Measurements from ENCODE around the gene ZIM2. TPM values are rescaled to one million over a fixed set of nuclear protein-coding genes. Genes with fewer than 3 reads are reported as not detected.
"Not testable (repeated sequence)": the region's sequence is repeated elsewhere in the genome, so short reads cannot be mapped to it uniquely, and the experiment has no call there.

ZIM2 gene
- not detected in 2 replicates for total RNA-seq (2014; rRNA removed; shearing (Covaris generic); ENCODE audit: low replicate concordance)

- no peaks in the 10 kb centered on the region for H3K36me3 ChIP-seq
- H3K9me3 ChIP-seq = peaks cover 6% of the 10 kb centered on the region; the same call in 1 of the 2 replicates
- no peak within 1 kb of the TSS for H3K4me3 ChIP-seq
- DNase-seq = no peak
- H3K27me3 ChIP-seq = no peaks in the 10 kb centered on the region
These were observed at the start of gene ZIM2, which contains the start of gene PEG3 for GRCh38 chr19:56840451-56841192. ZIM2 (minus strand) TSS chr19:56840726; CDS start chr19:56824277, 16,449 bp downstream. PEG3 (minus strand) TSS chr19:56840726; CDS start chr19:56824655, 16,071 bp downstream.

- H3K9me3 ChIP-seq = no peaks in the 10 kb centered on the region
- H3K36me3 ChIP-seq = no peaks in the 10 kb centered on the region
- H3K27me3 ChIP-seq = no peaks in the 10 kb centered on the region
- H3K4me3 ChIP-seq = no peak overlapping the region
- no peak for DNase-seq
These were observed 44.9 kb upstream of the ZIM2 start for GRCh38 chr19:56885173-56885985.

- Histone ChIP-seq H3K27me3 (no peaks in the 10 kb centered on the region), H3K4me3 (no peak overlapping the region), H3K36me3 (no peaks in the 10 kb centered on the region), H3K9me3 (no peaks in the 10 kb centered on the region)
- no peak for DNase-seq
These were observed 43.9 kb upstream of the ZIM2 start for GRCh38 chr19:56884441-56884840.

- H3K9me3 ChIP-seq = no peaks in the 10 kb centered on the region
- no peaks in the 10 kb centered on the region for H3K27me3 ChIP-seq
- no peaks in the 10 kb centered on the region for H3K36me3 ChIP-seq
- no peak overlapping the region for H3K4me3 ChIP-seq
- DNase-seq = no peak
These were observed 40.2 kb upstream of the ZIM2 start for GRCh38 chr19:56880592-56881190.

GRCh38 chr19:56877069-56877715, 36.7 kb upstream of the ZIM2 start:
- Histone ChIP-seq H3K27me3 (no peaks in the 10 kb centered on the region), H3K9me3 (no peaks in the 10 kb centered on the region), H3K36me3 (no peaks in the 10 kb centered on the region), H3K4me3 (no peak overlapping the region)
- no peak for DNase-seq

GRCh38 chr19:56875717-56876116, 35.2 kb upstream of the ZIM2 start:
- Histone ChIP-seq H3K9me3 (no peaks in the 10 kb centered on the region), H3K27me3 (no peaks in the 10 kb centered on the region), H3K4me3 (no peak overlapping the region), H3K36me3 (no peaks in the 10 kb centered on the region)
- DNase-seq = no peak

GRCh38 chr19:56874530-56874929, 34.0 kb upstream of the ZIM2 start:
- Histone ChIP-seq H3K36me3 (no peaks in the 10 kb centered on the region), H3K27me3 (no peaks in the 10 kb centered on the region), H3K4me3 (no peak overlapping the region), H3K9me3 (no peaks in the 10 kb centered on the region)
- no peak for DNase-seq

- no peaks in the 10 kb centered on the region for H3K27me3 ChIP-seq
- no peaks in the 10 kb centered on the region for H3K36me3 ChIP-seq
- DNase-seq = no peak
- no peaks in the 10 kb centered on the region for H3K9me3 ChIP-seq
- H3K4me3 ChIP-seq = no peak overlapping the region
These were observed 33.0 kb upstream of the ZIM2 start for GRCh38 chr19:56873493-56873892.

- H3K9me3 ChIP-seq = no peaks in the 10 kb centered on the region
- no peaks in the 10 kb centered on the region for H3K27me3 ChIP-seq
- no peak overlapping the region for H3K4me3 ChIP-seq
- H3K36me3 ChIP-seq = no peaks in the 10 kb centered on the region
- no peak for DNase-seq
These were observed 29.4 kb upstream of the ZIM2 start for GRCh38 chr19:56869886-56870285.

GRCh38 chr19:56868446-56868845, 27.9 kb upstream of the ZIM2 start:
- DNase-seq = no peak
- no peaks in the 10 kb centered on the region for H3K36me3 ChIP-seq
- no peak overlapping the region for H3K4me3 ChIP-seq
- no peaks in the 10 kb centered on the region for H3K27me3 ChIP-seq
- no peaks in the 10 kb centered on the region for H3K9me3 ChIP-seq

GRCh38 chr19:56866538-56866937, 26.0 kb upstream of the ZIM2 start:
- Histone ChIP-seq H3K36me3 (no peaks in the 10 kb centered on the region), H3K4me3 (no peak overlapping the region), H3K9me3 (no peaks in the 10 kb centered on the region), H3K27me3 (no peaks in the 10 kb centered on the region)
- DNase-seq = no peak

GRCh38 chr19:56864443-56865125, 24.1 kb upstream of the ZIM2 start:
- Histone ChIP-seq H3K4me3 (no peak overlapping the region), H3K36me3 (no peaks in the 10 kb centered on the region), H3K27me3 (no peaks in the 10 kb centered on the region), H3K9me3 (no peaks in the 10 kb centered on the region)
- DNase-seq = no peak

- DNase-seq = no peak
- Histone ChIP-seq H3K36me3 (no peaks in the 10 kb centered on the region), H3K4me3 (no peak overlapping the region), H3K27me3 (no peaks in the 10 kb centered on the region), H3K9me3 (no peaks in the 10 kb centered on the region)
These were observed 22.2 kb upstream of the ZIM2 start for GRCh38 chr19:56862741-56863140.

- not testable (repeated sequence) for H3K9me3 ChIP-seq, H3K27me3 ChIP-seq, H3K4me3 ChIP-seq, DNase-seq, H3K36me3 ChIP-seq
These were observed 19.9 kb upstream of the ZIM2 start for GRCh38 chr19:56860409-56860808.

GRCh38 chr19:56858026-56858425, 17.5 kb upstream of the ZIM2 start:
- Histone ChIP-seq H3K27me3 (no peaks in the 10 kb centered on the region), H3K4me3 (no peak overlapping the region), H3K36me3 (no peaks in the 10 kb centered on the region), H3K9me3 (0 out of 2 replicates have a peak, but pooled peaks cover 4% of the 10 kb centered on the region)
- DNase-seq = no peak

GRCh38 chr19:56856822-56857221, 16.3 kb upstream of the ZIM2 start:
- Histone ChIP-seq H3K36me3 (no peaks in the 10 kb centered on the region), H3K9me3 (0 out of 2 replicates have a peak, but pooled peaks cover 4% of the 10 kb centered on the region), H3K4me3 (no peak overlapping the region), H3K27me3 (no peaks in the 10 kb centered on the region)
- DNase-seq = no peak
